Raji (cell line): Measurements from ENCODE around the gene BRD3.

Experiments used
- POLR2A ChIP-seq: IDR thresholded peaks from 2 replicates; pipeline ENCODE4 v1.6.1; 2011; ENCODE audit warnings: low read depth, low read length, control low read depth; ENCODE audit not compliant: insufficient read depth

The BRD3 gene

GRCh38 chr9:134059661-134060395 lies 8.0 kb downstream of the BRD3 start:
- TF ChIP-seq POLR2A: no peak

GRCh38 chr9:134059188-134059641 lies 8.6 kb downstream of the BRD3 start:
- no peak for TF ChIP-seq POLR2A

GRCh38 chr9:134058716-134059115 lies 9.1 kb downstream of the BRD3 start:
- no peak for TF ChIP-seq POLR2A

- TF ChIP-seq POLR2A: no peak
Measured at GRCh38 chr9:134057751-134058701, 9.8 kb downstream of the BRD3 start.

- TF ChIP-seq POLR2A: no peak
Measured at GRCh38 chr9:134057307-134057657, 10.5 kb downstream of the BRD3 start.

GRCh38 chr9:134056483-134057306 lies 11.1 kb downstream of the BRD3 start:
- TF ChIP-seq POLR2A: no peak

GRCh38 chr9:134055981-134056461 lies 11.8 kb downstream of the BRD3 start:
- no peak for TF ChIP-seq POLR2A

- TF ChIP-seq POLR2A: no peak
Measured at GRCh38 chr9:134054891-134055811, 12.7 kb downstream of the BRD3 start.

- TF ChIP-seq POLR2A: no peak
Measured at GRCh38 chr9:134053941-134054761, 13.7 kb downstream of the BRD3 start.

GRCh38 chr9:134053401-134053871 lies 14.4 kb downstream of the BRD3 start:
- TF ChIP-seq POLR2A: no peak

- no peak for TF ChIP-seq POLR2A
Measured at GRCh38 chr9:134052941-134053340, 14.9 kb downstream of the BRD3 start.

GRCh38 chr9:134052491-134052890 lies 15.3 kb downstream of the BRD3 start:
- TF ChIP-seq POLR2A: no peak

GRCh38 chr9:134051319-134051718 lies 16.5 kb downstream of the BRD3 start:
- no peak for TF ChIP-seq POLR2A
